GM12872 (cell line): ENCODE measurements around the gene MED16.

Experiments
- TF ChIP-seq, protein P1 (sequence below): IDR thresholded peaks from 3 replicates; pipeline ENCODE4 v1.5.1; 2011; ENCODE audit warnings: low read depth, mild to moderate bottlenecking, low read length, moderate library complexity; ENCODE audit not compliant: insufficient read depth

MED16 gene

DNA sequence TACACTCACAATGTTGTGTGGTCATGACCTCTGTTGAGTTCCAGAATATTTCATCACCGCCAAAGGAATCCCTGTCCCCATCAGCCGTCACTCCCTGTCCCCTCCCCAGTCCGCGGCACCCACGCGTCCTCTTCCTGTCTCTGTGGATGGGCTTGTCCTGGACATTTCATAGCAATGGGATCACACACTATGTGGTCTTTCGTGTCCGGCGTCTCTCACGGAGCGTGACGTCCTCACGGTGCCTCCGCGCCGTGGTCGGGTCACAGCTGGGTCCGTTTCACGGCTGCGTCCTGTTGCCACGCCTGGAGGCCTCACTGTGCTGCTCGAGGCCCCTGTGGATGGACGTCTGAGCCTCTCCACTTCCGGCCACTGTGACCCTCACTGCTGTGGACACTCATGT is 58.8 kb downstream of the MED16 start:
- TF ChIP-seq, protein P1, sequence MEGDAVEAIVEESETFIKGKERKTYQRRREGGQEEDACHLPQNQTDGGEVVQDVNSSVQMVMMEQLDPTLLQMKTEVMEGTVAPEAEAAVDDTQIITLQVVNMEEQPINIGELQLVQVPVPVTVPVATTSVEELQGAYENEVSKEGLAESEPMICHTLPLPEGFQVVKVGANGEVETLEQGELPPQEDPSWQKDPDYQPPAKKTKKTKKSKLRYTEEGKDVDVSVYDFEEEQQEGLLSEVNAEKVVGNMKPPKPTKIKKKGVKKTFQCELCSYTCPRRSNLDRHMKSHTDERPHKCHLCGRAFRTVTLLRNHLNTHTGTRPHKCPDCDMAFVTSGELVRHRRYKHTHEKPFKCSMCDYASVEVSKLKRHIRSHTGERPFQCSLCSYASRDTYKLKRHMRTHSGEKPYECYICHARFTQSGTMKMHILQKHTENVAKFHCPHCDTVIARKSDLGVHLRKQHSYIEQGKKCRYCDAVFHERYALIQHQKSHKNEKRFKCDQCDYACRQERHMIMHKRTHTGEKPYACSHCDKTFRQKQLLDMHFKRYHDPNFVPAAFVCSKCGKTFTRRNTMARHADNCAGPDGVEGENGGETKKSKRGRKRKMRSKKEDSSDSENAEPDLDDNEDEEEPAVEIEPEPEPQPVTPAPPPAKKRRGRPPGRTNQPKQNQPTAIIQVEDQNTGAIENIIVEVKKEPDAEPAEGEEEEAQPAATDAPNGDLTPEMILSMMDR = no peak

DNA sequence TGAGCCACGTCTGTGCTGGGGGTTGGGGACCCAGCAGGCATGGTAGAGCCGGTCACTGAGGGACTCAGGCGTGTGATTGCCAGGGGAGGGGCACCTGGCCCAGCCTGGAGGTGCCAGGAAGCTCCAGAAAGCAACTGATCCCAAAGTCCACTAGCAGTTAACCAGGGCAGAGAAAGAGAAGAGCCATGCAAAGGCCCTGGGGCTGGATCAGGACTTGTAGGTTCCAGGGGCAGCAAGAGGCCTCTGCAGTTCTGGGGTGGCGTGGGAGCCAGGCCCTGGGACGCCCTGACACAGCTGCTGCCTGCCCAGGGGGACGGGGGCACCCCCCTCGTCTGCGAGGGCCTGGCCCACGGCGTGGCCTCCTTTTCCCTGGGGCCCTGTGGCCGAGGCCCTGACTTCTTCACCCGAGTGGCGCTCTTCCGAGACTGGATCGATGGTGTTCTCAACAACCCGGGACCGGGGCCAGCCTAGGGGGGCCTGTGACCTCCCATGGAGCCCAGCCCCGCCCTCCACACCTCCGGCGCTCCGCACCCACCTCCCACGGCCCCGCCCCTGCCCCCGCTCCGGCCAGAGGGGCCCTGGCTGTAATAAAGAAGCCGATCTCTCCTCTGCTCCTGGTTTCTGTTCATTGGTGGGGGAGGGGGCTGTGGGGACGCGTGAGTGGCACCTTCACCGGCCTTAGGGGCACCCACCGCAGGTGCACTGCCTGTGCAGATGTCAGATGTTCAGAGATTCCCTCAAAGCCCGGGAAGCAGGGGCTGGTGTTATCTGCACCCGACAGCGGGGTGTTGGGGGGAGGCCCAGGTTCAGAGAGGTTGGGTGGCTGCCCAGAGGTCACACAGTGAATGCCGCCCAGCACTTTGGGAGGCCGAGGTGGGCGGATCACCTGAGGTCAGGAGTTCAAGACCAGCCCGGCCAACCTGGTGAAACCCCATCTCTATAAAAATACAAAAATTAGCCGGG is 61.3 kb downstream of the MED16 start:
- TF ChIP-seq, protein P1 = no peak

DNA sequence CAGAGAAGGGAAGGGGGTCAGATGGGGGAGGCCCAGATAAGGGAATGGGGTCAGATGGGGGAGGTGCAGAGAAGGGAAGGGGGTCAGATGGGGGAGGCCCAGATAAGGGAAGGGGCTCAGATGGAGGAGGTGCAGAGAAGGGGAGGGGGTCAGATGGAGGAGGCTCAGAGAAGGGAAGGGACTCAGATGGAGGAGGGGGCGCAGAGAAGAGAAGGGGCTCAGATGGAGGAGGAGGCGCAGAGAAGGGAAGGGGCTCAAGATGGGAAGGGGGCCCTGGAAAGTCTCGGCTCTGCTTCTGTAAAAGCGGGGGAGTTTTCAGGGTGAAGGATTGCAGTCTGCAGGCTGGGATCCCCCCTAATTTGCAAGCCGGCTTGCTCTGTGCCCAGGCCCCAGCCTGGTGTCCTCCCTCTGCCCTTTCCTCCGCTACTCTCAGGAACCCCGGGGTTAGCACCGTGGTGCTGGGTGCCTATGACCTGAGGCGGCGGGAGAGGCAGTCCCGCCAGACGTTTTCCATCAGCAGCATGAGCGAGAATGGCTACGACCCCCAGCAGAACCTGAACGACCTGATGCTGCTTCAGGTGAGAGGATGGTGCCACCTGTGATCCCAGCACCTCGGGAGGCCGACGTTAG is 63.7 kb downstream of the MED16 start:
- TF ChIP-seq, protein P1 = no peak

DNA sequence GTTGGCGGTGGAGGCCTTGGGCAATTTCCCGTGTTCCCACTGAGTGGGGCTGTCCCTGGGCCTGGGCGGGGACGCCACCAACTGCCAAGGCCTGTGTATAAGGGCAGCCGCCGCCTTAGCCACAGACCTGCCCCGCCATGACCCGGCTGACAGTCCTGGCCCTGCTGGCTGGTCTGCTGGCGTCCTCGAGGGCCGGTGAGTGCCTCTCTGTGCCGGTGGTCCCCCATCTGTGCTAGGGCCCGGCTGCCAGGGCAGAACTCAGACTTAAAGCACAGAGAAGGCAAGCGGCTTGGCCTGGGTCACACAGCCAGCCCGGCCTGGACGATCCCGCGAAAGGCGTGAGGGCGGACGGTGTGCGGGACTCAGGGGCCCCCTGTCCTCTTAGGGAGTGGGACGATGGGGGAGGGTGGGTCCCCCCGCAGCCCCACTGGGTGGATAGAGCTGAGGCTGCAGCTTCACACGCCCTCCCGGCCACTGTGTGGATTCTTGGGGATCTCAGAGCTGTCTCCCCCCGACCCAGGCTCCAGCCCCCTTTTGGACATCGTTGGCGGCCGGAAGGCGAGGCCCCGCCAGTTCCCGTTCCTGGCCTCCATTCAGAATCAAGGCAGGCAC is 65.2 kb downstream of the MED16 start, which contains the start of gene AZU1:
Gene AZU1 (plus strand): TSS at position 128 of the 612 bp plus-strand sequence. CDS start 10 bp downstream, at position 138.
- TF ChIP-seq, protein P1 = no peak

DNA sequence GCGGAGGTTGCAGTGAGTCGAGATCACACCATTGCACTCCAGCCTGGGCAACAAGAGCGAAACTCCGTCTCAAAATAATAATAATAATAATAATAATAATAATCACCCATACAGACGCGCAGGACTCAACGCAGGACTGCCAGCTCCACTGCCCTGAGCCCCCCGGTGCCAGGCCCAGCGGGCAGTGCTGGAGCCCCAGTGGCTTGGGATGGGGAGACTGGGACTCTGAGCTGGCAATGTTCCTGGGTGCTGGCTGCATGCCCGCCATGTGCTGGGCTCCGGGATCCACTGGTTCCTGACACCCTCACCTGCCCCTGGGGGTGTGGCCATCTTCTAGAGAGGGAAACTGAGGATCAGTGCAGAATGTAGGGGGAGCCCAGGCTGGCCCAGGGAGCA is 65.7 kb downstream of the MED16 start:
- TF ChIP-seq, protein P1 = no peak

DNA sequence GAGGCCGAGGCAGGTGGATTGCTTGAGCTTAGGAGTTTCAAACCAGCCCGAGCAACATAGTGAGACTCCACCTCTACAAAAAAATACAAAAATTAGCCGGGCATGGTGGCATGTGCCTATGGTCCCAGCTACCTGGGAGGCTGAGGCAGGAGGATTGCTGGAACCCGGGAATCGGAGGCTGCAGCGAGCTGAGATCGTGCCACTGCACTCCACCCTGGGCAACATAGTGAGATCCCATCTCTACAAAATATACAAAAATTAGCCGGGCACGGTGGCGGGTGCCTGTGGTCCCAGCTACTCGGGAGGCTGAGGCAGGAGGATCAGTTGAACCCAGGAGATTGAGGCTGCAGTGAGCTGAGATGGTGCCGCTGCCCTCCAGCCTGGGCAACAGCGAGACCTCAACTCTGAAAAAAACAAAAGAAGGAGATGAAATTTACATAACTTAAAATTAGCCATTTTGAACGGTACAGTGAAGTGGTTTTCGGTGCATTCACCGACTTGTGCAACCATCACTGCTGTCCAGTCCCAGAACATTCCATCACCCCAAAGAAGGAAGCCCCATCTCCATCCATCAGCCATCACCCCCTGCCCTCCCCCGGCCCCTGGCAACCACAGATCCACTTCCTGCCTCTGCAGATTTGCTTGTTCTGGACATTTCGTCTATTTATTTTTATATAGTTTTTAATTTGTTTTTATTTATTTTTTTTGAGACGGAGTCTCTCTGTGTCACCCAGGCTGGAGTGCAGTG is 66.9 kb downstream of the MED16 start:
- TF ChIP-seq, protein P1 = no peak
